HUDEP-2 (cell line): ENCODE results near the gene ERH.

Source experiments
- DNase-seq, 76 experiments: peaks; one replicate each; lab custom pipeline; 2025; ENCODE audit not compliant: unreplicated experiment in 76 of 76; lab: John Stamatoyannopoulos, UW

The ERH gene

DNA sequence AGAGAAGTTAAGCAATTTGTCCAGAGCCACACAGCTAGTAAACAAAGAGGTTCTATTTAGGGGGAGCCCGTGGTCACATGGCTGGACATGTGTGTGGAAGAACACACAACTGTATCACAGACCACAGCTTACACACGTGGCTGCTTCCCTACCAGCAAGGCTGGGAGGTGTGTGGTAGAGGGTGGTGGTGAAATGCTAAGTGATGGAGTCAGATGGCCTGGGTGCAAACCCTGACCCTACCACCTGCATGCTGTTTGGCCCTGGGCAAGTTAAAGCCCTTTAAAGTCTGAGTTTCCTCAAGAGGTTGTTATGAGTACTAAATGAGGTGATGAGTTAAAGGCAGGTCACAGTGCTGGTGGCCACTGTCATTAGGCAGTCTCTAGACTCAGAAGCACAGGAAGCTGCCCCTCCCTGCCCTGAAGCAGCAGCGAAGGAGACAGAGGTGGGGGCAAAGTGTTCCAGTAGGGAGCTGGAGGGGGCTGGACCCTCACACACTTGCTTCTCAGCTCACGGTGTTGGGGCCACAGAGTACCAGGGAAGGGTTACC lies 64.2 kb downstream of the ERH start:
- no peak for DNase-seq

- DNase-seq: no peak
Measured at GRCh38 chr14:69332782-69333395, 65.2 kb downstream of the ERH start.

DNA sequence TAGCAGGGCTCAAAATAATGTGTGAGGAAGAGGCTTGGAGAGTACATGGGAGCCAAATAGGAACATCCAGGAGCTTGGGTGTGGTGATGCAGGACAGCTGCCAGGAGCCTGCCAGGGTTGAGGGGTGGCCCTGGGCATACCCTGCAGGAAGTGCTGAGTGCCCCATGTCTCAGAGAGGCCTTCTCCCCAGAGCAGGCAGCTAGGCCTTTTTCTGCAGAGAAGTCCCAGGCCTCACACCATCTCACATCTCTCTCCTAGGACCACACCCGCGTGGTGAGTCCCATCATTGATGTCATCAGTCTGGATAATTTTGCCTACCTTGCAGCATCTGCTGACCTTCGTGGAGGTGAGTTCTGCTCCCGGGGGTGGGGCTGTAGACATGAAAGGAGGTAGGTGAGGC lies 66.9 kb downstream of the ERH start:
- no peak for DNase-seq
